GM19351 (cell line): ENCODE data around the gene UBFD1.
A peak's percentile ranks its signal among the peaks of the same experiment; 100 is the strongest.
"Not testable (repeated sequence)": the region's sequence is repeated elsewhere in the genome, so short reads cannot be mapped to it uniquely, and the experiment has no call there.

ENCODE experiments used
- ATAC-seq: cut with Tn5 transposase; IDR thresholded peaks from one replicate; pipeline ENCODE4 v1.9.1; 2021; ENCODE audit warnings: mild to moderate bottlenecking, moderate library complexity; ENCODE audit not compliant: unreplicated experiment

UBFD1 gene

GRCh38 chr16:23595951-23596720 is 38.6 kb downstream of the UBFD1 start, which contains the start of gene NDUFAB1:
Gene NDUFAB1, minus strand, starts transcription at chr16:23596316. Its CDS starts 26 bp downstream, at chr16:23596290.
- peak; percentile 94 for ATAC-seq

- ATAC-seq = peak; percentile 46
These were observed 39.7 kb downstream of the UBFD1 start for GRCh38 chr16:23597003-23597756.

DNA sequence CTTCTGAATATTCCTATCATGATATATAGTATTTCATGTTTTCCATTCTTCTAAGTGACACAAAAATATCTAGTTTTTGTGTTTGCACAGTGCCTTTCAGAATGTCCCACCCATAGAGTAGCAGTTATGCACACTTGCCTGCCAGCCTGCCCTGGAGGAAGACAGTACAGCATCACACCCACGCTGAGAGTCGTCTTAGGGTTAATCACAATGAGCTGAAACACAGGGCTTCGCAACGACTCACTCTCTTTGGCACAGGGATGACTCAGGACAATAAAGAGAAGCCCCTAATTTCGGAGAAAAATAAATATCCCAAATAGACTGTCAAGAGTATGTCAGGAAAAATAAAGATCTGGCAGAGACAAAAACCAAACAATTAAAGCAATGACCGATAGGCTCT is 50.2 kb downstream of the UBFD1 start:
- ATAC-seq = no peak

DNA sequence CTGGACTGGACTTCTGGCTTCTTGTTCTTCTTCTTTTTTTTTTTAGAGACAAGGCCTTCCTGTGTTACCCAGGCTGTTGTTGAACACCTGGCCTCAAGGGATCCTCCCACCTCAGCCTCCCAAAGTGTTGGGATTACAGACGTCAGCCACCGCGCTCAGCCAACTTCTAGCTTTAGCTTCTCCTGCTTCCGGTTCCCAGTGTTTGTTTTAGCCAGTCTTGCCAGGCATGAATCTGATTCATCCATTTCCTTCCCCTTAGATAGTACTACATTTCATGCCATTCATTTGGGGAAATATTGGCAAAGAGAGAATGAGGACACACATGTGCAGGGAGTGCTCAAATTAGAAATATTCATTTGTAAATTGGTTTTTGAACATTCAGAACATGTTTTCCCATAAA is 50.7 kb downstream of the UBFD1 start:
- ATAC-seq = no peak

- ATAC-seq = no peak
These were observed 52.4 kb downstream of the UBFD1 start for GRCh38 chr16:23609929-23610328.

DNA sequence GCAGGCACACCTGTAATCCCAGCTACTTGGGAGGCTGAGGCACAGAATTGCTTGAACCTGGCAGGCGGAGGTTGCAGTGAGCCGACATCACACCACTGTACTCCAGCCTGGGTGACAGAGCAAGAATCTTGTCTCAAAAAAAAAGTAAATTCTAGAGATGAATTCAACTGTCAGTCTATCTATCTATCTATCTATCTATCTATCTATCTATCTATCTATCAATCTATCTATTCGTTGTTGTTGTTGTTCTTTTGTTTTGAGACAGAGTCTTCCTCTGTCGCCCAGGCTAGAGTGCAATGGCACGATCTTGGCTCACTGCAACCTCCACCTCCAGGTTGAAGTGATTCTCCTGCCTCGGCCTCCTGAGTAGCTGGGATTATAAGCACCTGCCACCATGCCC is 53.4 kb downstream of the UBFD1 start:
- ATAC-seq = not testable (repeated sequence)

DNA sequence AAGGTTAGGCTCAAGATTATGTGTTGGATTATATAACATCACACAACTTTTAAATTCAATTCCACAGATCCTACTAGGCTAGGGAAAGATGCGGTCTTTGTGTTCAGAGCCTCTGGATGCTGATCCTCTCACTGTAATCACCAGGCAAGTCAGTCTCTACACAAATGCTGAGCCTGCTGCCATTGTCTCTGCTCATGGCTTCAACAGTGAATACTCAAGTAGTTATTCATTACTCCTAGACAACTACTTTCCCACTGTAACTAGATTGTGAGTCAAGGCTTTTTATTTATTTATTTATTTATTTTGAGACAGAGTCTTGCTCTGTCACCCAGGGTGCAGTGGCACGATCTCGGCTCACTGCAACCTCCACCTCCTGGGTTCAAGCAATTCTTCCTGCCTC is 54.4 kb downstream of the UBFD1 start:
- no peak for ATAC-seq

- no peak for ATAC-seq
These were observed 58.3 kb downstream of the UBFD1 start for GRCh38 chr16:23615805-23616204.
